Testis (tissue), 2 donors: ENCODE measurements around the gene ZDHHC7.

Experiments
- CTCF ChIP-seq, 3 experiments: fragments of 450-650 bp in 2 of 3; fragments of 200-600 bp in 1 of 3; sonication (generic) in 1 of 3; IDR thresholded peaks; one replicate each; pipeline ENCODE4 v1.5.1; 2016 to 2019; ENCODE audit warnings: antibody characterized with exemption in 3 of 3, mild to moderate bottlenecking in 2 of 3, moderate library complexity in 1 of 3
- POLR2A ChIP-seq: fragments of 450-650 bp; IDR thresholded peaks from one replicate; pipeline ENCODE4 v1.6.1; 2017; ENCODE audit warnings: antibody characterized with exemption, mild to moderate bottlenecking, moderate library complexity

- TF ChIP-seq CTCF (IDR thresholded peaks at IDR 0.05) (no peak), POLR2A (no peak)
Observed at GRCh38 chr16:85055493-85056210, 44.3 kb upstream of the ZDHHC7 start.
